HepG2 (cell line): ENCODE data around the gene RNASE11. TPM values are rescaled to one million over a fixed set of nuclear protein-coding genes. Genes with fewer than 3 reads are reported as not detected.

Source experiments
- AFF4 ChIP-seq: sonication (generic); formaldehyde crosslinking; IDR thresholded peaks from 2 replicates; pipeline ENCODE4 v1.4.0; 2020; ENCODE audit warnings: missing genetic modification reagents
- ARID3A ChIP-seq: IDR thresholded peaks from 2 replicates; pipeline ENCODE4 v1.6.1; 2012; ENCODE audit warnings: low read depth, low read length, improper control_type of control experiment
- CEBPZ ChIP-seq: IDR thresholded peaks from 2 replicates; pipeline ENCODE4 v1.6.1; 2012; ENCODE audit warnings: low read length, improper control_type of control experiment
- HNRNPUL1 ChIP-seq: fragments of 200-400 bp; formaldehyde crosslinking; IDR thresholded peaks from 2 replicates; pipeline ENCODE4 v1.6.1; 2017; ENCODE audit warnings: low read depth, mild to moderate bottlenecking, low read length, moderate library complexity
- JUND ChIP-seq: sonication (generic); formaldehyde crosslinking; IDR thresholded peaks from 2 replicates; pipeline ENCODE4 v1.8.0; 2022; ENCODE audit warnings: mild to moderate bottlenecking, missing genetic modification reagents
- MED13 ChIP-seq: sonication (generic); formaldehyde crosslinking; IDR thresholded peaks from 2 replicates; pipeline ENCODE4 v1.5.0; 2020; ENCODE audit warnings: missing genetic modification reagents
- RELA ChIP-seq: sonication (generic); formaldehyde crosslinking; IDR thresholded peaks from 2 replicates; pipeline ENCODE4 v1.4.0; 2020; ENCODE audit warnings: missing genetic modification reagents
- ZBTB10 ChIP-seq: sonication (generic); formaldehyde crosslinking; IDR thresholded peaks from 2 replicates; pipeline ENCODE4 v1.4.0; 2020; ENCODE audit warnings: missing genetic modification reagents, borderline replicate concordance
- ZNF800 ChIP-seq: sonication (generic); formaldehyde crosslinking; IDR thresholded peaks from 2 replicates; pipeline ENCODE4 v1.4.0; 2020; ENCODE audit warnings: missing genetic modification reagents
- ZXDC ChIP-seq: sonication (generic); formaldehyde crosslinking; IDR thresholded peaks from 2 replicates; pipeline ENCODE4 v1.5.0; 2020; ENCODE audit warnings: mild to moderate bottlenecking, missing genetic modification reagents
- polyA plus RNA-seq, 8 experiments: library from polyadenylated mRNA; depleted of rRNA in 3 of 8; stranded (reverse) in 7 of 8; unstranded in 1 of 8; fragments of >200 nt; fragmentation: Illumina TruSeq in 4 of 8; extraction: Trizol in 4 of 8; gene quantifications; 2 replicates each; pipeline versions ENCODE4 v1.2.1 to v1.2.3, GENCODE V29; 2011 to 2016; ENCODE audit warnings: low read depth in 4 of 8, missing spikeins in 1 of 8, mixed read lengths in 1 of 8; ENCODE audit not compliant: insufficient read depth in 1 of 8
- total RNA-seq, 5 experiments: library from RNA; depleted of rRNA; stranded (reverse); fragments of >200 nt; fragmentation: Illumina TruSeq; extraction: Trizol; gene quantifications; 2 replicates each; pipeline ENCODE4 v1.2.3, GENCODE V29; 2016; ENCODE audit warnings: low read depth in 1 of 5

The RNASE11 gene
- total and polyA plus RNA-seq, 2 of the 13 experiments (the other 11 are each of a cell fraction or from before 2014, with no cell fraction given): not detected

- TF ChIP-seq ZXDC (CRISPR knock-in tag): no peak
- no peak; the same call in 1 of the 2 replicates for TF ChIP-seq ZBTB10 (CRISPR knock-in tag)
- TF ChIP-seq MED13: no peak
- no peak for TF ChIP-seq HNRNPUL1
- TF ChIP-seq RELA (CRISPR knock-in tag): no peak
- 0 out of 2 replicates have a peak, but pooled peaks have one; percentile 12 for TF ChIP-seq JUND
- TF ChIP-seq ZNF800 (CRISPR knock-in tag): no peak
- no peak for TF ChIP-seq AFF4 (CRISPR knock-in tag)
- no peak for TF ChIP-seq ARID3A
- no peak for TF ChIP-seq CEBPZ
Measured at GRCh38 chr14:20632831-20633691, 45.3 kb upstream of the RNASE11 start (continued).
